Measurements from ENCODE around the gene ARHGEF5.
"Not testable (repeated sequence)": the region's sequence is repeated elsewhere in the genome, so short reads cannot be mapped to it uniquely, and the experiment has no call there.

ARHGEF5 gene

DNA sequence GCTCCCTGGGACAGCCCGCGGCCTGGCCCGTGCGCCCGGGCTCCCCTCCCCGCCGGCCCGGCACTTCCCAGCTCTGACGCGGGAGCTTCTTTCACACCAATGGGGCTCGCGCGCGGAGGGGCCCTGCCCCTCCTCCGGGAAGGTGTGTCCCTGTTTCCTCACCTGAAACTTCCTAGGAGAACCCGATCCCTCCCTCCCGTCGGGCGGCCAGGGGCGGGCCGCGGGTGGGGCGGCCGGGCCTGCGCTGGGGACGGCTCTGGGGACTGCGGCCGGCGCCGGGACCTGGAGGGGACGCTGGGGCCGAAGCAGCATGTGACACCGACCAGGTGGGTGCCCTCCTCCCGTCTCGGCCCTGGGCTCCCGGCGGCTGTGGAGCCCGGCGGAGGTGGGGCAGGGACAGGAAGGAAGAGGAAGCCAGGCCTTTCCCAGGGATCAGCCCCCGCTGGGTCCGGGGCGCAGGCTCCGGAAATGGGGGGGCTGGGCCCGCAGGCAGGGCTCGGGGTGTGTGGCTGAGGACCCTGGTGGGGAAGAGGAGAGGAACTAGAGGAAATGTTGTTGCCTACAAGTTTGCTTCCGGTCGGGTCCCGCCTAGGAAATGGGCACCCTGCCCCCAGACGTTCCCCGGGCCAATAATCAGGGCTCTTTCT is at the start of gene ARHGEF5:
Gene ARHGEF5, plus strand, starts transcription at position 227 of the 647 bp plus-strand sequence. CDS start 7,268 bp downstream, outside the sequence.
- not testable (repeated sequence) for DNase-seq

DNA sequence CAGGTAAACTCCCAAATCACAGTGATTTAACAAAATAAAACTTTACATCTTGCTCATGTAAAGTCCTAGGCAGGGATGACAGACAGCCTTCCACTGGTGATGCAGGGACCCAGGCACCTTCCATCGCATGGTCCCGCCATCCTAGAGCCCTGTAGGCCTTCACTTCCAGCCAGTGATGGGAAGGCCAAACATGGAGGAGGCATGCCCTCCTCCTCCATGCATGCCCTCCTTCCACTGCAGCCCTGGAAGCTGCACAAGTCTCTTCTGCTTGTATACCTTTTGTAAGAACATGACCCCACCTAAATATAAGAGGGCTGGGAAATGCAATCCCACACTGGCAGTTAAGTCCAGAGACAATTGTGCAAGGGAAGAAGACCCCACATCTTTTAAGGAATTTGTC is 45.5 kb upstream of the ARHGEF5 start:
- not testable (repeated sequence) for DNase-seq

DNA sequence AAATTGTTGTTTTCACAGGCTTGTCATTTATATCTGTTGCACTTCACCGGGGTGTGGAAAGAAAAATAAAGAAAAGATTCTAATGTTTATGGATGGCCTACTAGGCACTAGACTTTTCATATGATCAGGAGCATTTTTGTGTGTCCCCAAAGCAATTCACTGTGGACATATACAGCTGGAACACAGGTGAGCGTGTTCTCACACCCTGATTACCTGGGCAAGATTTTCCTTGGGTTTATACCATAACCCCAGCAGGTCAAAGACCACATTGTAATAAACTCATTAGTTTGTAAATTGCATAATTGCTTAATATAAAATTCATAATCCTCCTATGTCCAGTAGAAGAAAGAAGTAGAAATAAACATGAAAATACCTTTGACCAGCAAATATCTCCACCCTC is 44.0 kb upstream of the ARHGEF5 start:
- not testable (repeated sequence) for DNase-seq

- not testable (repeated sequence) for DNase-seq
Measured at GRCh38 chr7:144311872-144312469, 43.2 kb upstream of the ARHGEF5 start, which contains the start of gene OR2A1. OR2A1 (plus strand) TSS chr7:144312419; CDS start chr7:144318125, 5,706 bp downstream.

DNA sequence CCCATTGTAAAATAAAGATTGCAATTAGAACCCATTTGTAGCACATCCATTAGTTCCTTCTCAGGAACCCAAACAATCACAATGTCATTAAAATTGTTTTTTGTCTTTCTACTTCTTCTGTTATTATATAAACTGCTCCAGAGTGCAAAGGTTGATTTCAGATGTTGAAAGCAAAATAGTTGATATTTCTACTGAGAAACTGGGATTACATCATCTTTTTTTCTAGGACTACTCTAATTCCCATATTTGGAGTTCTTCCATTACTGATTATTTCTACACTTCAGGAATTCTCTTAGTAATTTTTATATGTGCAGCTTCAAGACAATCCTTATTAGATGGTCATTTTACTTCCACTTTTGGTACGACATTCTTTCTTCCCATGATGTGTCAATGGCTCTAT is 37.7 kb upstream of the ARHGEF5 start:
- not testable (repeated sequence) for DNase-seq

DNA sequence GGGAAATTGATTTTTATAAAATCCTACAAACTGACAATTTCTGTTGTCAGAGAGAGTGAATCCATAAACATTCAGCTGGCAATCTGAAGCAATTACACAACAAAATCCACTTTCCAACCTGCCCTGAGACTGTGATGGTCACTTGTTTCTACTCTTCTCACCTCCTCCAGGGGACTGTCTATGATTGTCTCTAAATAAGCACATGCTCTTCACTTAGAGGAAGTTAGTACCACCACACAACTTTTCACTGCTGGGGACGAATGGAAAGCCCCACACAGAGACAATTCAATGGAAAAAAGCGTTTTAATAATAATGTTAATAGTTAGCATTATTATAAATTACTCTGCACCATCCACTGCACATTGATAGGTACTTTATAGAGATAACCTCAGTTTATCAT is 35.7 kb upstream of the ARHGEF5 start:
- DNase-seq: not testable (repeated sequence)

DNA sequence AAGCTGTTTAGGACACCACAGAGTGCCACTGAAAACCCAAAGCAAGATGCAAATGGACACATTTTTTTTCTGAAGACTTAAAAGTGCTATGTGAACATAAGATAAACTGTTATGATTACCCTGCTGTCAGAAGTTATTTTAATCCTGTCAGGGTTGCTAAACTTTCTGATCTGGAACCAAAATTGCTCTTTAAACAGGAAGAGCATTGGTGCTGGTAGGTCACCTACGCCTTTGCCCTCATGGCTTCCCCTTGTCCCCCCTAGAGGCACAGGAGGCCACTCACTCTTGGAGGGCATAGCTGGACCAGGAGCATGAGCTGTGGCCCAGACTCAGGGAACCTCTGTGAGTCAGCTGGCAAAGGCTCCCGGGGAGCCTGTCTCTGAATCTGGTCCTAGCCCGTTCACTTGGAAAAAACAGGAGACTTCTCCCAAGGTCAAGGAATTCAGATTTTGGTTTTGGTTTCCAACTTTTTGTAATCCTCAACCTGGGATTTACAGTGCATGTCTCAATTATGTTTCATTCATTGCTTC is 33.5 kb upstream of the ARHGEF5 start:
- DNase-seq: not testable (repeated sequence)

DNA sequence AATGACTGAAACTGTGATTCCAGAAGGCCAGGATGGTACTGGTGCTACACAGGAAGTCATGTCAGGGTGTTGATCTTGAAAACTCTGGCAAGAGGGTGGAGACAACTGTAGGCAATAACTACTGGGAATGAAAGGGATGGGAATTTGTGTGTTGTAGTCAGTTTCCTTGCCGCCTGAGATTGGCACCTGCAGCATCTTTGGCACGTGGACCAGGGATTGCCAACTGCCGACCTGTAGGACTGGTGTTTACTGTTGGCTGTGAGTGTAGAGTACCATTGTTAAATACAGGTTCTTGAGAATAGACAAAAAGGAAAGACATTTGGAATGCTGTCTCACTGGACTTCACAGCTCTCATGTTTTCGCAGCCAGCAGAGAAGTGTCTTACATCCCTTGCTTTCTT is 31.8 kb upstream of the ARHGEF5 start:
- DNase-seq: not testable (repeated sequence)

DNA sequence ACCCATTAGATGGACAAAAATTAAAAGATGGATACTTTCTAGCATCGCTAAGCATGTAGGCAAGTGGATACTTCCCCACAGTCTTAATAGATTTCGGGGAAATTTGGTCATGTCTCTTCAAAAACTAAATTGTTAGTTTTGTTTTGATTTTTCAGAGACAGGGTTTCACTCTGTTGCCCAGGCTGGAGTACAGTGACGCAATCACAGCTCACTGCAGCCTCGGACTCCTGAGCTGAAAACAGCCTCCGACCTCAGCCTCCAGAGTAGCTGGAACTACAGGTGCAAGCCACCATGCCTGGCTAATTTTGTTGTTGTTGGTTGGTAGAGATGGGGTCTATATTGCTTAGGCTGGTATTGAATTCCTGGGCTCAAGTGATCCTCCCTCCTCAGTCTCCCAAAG is 29.3 kb upstream of the ARHGEF5 start:
- DNase-seq: not testable (repeated sequence)

GRCh38 chr7:144330044-144330443 is 25.2 kb upstream of the ARHGEF5 start:
- DNase-seq: not testable (repeated sequence)

GRCh38 chr7:144331221-144331995 is 23.8 kb upstream of the ARHGEF5 start:
- DNase-seq: not testable (repeated sequence)

GRCh38 chr7:144331996-144332288 is 23.3 kb upstream of the ARHGEF5 start:
- not testable (repeated sequence) for DNase-seq

DNA sequence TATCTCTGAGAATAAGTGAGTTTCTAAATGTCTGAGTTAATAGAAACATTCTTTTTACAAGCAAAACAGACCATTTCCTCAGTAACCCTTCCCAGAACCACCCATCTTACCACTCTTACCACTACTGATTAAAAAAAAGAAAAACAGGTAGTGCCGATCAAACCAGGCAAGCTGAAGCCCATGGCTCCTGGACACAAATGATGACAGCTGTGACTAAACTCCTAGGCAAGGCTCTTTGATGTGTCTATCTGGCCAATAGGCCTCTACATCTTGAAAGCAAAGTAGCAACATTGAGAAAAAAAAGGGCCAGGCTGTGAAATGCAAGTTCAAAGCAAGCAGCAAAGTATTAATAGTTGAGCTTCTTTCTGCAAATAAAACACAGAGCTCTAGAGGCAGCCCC is 6.6 kb upstream of the ARHGEF5 start:
- not testable (repeated sequence) for DNase-seq

- DNase-seq: not testable (repeated sequence)
Measured at GRCh38 chr7:144351667-144352066, 3.5 kb upstream of the ARHGEF5 start.

- DNase-seq: not testable (repeated sequence)
Measured at GRCh38 chr7:144356185-144356584, 983 bp downstream of the ARHGEF5 start.

DNA sequence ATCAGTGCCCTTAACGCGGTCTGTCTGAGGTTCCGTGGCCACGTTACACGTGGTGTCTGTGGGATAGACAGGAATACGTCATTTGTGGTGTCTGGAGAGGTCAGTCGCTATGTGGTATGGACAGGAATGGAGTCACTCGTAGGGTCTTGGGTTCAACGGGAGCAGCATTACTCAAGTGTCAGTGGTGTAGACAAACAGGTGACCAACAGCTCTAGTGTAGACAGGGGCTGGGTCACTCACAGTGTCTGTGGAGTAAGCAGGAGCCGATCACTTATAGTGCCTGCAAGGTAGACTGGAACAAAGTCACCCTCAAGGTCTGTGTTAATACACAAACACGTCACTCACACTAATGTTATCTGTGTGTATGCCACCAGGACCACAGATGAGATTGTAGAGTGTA is 1.7 kb downstream of the ARHGEF5 start:
- peak in 1 of 2 donors; percentile 9 for DNase-seq

DNA sequence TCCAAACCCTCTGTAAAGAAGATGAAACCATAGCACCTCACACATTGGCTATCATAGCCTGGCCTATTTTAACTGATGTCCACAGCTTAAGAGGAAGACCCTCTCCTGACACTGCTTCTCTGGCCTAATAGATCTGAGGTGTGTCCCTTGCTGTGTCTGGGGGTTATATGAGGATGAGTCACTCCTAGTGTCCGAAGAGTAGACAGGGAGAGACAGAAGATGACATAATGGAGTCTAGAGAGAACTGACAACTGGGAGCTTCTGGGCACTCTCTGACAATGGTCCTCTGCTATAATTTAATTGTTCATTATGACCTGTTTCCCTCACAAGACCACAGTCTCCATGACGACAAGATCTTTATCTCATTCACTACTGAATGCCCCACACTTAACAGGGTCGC is 6.9 kb downstream of the ARHGEF5 start:
- not testable (repeated sequence) for DNase-seq

DNA sequence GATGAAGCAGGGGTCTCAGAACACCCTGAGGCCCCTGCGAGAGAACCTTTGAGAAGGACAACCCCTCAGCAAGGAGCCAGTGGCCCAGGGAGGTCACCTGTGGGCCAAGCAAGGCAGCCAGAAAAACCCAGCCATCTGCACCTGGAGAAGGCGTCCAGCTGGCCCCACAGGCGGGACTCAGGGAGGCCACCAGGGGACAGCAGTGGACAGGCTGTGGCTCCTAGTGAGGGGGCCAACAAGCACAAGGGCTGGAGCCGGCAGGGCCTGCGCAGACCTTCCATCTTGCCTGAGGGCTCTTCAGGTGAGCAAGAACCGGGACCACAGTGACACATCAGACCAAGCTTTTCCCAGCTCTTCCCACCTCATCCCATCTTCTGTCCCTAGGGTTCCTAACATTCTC is 10.3 kb downstream of the ARHGEF5 start:
- DNase-seq: not testable (repeated sequence)

DNA sequence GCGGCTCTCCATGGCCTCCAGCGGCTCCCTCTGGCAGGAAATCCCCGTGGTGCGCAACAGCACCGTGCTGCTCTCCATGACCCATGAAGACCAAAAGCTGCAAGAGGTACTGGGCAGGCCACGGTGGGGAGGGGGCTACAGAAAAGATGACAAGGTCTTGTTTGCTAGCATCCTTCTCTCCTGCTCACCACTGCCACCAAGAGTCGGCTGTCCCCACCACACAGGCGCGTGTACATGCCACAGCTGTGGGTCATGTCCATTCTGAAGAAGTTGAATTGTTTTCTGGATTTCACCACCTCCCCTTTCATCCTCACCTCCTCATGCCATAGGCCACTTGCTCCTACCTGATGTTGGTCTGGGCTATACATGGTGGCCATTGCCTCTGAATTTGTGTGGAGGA is 12.0 kb downstream of the ARHGEF5 start:
- DNase-seq: not testable (repeated sequence)

GRCh38 chr7:144369221-144369620 is 14.0 kb downstream of the ARHGEF5 start:
- not testable (repeated sequence) for DNase-seq

DNA sequence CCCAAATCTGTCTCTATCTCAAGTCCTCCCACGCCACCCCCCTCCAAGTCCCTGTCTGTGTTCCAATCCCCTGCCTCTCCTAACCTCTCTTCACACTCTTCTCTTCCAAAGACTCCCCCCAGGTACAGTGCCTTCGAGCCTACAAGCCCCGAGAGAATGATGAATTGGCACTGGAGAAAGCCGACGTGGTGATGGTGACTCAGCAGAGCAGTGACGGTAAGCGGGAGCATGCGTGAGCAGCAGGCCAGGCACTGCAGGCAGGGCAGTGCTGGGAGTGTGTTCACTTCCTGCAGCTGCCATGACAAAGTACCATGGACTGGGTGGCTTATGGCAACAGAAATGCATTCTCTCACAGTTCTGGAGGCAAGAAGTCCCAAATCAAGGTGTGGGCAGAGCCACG is 23.4 kb downstream of the ARHGEF5 start:
- no peak for DNase-seq

GRCh38 chr7:144379776-144380384 is 24.7 kb downstream of the ARHGEF5 start:
- no peak for DNase-seq

DNA sequence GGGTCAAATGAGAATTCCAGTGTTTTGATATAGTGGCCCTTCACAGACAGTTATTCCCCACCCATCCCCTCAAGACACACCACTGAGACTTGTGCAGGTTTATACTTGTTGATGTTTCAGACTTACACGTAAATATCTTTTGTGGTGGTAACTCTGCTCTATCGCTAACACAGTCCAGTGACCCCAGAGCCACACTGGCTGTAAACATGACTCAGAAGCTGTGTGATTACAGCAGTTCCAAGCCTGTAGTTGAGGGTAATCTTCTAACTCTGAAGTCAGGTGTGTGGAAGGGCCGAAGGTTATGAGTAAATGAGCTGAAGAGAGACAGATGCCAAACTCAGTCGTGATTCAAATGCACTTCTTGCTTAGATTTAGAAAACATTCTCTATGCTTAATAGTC is 28.9 kb downstream of the ARHGEF5 start:
- no peak for DNase-seq
